ENCODE measurements around the gene CDH26.
"Not testable (repeated sequence)": the region's sequence is repeated elsewhere in the genome, so short reads cannot be mapped to it uniquely, and the experiment has no call there.

Gene CDH26

DNA sequence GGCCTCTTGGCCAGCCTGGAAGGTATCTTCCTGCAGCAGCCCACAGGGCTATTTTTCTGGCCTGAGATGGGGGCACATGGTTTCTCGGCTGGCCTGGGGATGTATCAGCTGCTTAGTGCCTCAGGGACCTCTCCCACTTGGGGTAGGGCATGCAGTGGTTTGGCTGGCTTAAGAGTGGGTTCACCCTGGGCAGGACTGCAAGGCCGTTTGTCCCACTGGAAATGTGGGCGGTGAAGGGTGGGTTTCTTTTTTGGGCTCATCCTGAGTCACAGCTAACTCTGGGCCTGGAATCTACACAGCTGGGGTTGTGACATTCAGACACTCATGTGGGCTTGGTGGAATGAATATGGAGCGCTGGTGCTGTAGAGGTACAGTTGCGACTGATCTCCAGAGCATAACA, 62.0 kb downstream of the CDH26 start:
- FAIRE-seq = no peak

DNA sequence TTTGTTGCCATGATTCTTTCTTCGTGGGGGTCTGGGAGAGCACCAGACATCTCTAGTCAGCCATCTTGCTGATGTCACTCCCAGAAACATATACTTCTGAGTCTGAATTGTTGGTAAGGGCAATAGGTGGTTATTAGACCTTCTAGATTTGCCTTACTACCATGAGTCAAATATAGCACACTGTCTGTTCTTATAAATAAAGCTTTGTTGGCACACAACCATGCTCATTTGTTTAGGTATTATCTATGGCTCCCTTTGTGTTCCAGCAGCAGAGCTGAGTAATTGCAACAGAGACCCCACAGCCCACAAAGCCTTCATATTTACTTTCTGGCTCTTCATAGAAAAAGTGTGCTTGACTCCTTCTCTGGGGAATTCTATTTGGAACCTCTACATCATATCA, 62.9 kb downstream of the CDH26 start:
- no peak for FAIRE-seq

DNA sequence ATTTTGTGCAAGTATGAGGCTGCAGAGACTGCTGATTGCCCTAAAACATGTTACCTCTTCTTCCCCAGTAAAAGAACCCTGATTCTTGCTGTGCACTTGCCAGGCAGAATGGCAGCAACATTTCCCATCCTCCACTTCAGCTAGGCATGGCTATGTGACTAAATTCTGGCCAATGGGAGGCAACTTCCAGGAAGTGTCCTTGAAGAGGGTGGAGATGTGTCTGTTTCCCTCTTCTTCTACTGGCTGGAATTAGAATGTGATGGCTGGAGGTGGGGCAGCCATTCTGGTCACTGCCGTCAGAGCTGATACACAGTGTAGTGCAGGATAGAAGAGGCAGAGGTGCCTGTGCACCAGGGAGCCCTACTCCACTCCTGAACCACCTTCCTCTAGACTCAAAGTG, 64.6 kb downstream of the CDH26 start:
- no peak for FAIRE-seq

DNA sequence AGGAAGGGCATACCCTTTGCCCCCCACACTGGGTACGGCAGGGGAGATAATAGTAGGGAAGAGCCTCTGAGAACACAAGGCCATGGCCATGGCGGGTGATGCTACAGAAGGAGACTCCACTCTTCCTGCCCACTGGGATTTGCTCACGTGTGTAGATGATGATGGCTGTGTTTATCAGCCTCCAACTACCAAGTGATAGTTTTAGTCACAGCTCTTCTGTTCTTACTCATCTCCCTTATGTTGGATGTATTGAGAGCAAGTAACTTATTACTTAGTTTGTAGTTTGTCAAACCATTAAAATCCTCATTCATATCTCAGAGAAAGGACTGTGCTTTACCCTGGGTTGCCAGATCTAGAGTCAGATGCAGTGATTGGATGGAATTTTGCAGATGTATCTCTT, 66.0 kb downstream of the CDH26 start:
- FAIRE-seq = no peak

DNA sequence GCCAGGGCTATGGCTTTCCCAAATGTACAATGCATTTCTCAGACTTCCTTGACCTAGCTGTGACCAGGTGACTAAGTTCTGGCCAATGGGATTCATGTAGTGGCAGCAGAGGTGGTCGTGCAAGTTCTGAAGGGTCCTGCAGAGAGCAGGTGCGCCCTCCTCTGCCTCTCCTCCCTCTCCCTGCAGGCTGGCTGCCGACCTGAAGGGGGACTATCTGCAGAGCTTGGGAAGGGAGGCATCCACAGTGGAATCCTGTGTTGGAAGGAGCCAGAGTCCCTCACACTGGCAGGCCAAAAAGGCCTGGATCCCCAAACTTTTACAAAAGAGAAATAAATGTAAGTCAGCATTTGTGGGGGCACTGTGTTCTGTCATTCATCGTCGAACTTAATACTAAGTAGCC, 66.6 kb downstream of the CDH26 start:
- no peak for FAIRE-seq

DNA sequence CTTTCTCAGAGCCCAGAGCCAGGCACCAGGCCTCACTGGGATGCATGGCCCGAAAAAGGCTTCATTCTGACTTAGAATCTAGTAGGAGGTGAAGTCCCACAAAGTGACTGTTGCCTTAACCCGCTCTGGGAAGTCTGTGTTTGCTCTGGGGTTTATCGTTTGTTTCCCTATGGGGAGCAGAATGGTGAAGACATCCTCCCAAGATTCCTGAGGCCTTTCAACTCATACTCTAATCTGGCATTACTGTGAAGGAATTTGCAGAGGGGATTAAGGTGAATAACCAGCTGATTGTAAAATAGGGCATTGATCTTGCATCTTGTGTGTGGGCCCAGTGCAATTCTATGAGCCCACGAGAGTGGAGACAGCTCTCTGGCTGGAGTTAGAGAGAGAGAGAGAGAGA, 67.8 kb downstream of the CDH26 start:
- FAIRE-seq = no peak

DNA sequence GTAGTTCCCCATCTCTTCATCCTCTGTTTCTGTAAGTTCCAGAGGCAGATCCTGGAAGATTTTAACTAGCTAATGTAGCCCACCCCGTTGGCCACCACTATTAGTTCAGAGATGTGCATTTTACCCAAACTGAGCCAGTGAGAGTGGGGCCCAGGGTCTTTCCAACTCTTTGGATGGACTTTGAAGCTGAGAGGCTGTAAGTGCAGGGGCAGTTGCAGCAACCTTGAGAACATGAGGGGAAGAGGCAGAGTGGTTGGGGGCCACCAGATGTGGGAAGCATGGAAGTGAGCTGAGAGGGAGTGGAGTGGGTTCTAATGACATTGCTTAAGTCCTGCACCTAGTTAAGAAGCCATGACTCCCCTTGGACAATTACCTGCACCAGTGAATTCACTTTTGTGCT, 72.2 kb downstream of the CDH26 start:
- FAIRE-seq = no peak

DNA sequence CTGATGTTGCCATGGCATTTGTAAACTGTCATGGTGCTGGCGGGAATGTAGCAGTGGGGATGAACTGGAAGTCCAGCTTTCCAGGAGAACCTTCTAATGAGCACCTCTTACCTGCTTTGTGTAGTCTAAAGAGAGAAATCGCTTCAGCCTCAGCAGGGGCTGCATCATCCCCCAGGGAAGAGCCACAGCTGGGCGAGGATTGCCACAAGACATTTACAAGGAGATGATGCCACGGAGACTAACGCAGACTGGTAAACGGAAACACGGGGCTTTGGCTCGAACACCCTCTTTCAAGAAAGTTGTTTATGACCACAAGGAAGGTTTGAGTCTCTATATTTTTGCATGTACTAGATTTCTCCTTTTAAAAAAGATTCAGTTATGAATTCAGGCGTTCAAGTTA, 72.9 kb downstream of the CDH26 start:
- FAIRE-seq = no peak

DNA sequence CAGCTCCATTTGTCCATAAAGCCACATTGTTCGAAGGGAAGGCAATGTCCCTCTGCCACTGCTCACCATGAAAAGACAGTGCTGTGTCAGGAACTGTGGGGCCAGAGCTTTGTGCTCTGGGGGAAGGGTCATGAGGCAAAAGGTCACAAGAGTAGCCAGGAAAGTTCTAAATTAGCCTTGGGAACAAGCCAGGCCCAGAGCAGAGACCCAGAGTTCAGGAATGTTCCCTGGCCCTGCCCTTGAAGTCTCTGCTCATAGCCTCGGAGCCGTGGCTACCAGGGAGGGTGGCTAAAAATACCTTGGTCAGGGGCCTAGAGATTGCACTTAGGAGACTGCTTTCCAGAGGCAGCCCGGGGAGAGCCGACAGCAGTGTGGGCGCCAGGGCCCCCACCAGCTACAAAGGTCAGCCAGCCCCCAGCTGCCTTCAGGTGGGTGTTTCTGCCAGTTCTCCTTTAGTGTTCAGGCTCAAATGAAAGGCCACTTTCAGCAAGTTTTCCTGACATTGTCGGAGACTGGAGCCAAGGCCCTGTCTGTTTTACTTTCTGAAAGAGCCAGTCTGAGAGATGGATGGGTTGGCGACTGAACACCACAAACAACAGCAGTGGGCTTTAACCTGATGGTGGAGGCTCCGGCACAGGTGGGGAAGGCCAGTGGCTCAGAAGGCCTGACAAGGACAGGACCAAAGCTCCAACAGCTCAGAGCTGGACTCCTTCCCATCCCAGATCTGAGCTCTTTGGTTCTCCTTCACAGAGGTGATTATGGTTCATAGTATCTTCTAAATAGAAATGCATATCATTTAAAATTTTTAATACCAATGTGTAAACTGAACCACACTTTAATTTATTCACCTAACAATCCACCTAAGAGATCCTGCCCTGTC, 76.2 kb downstream of the CDH26 start:
- no peak for FAIRE-seq

DNA sequence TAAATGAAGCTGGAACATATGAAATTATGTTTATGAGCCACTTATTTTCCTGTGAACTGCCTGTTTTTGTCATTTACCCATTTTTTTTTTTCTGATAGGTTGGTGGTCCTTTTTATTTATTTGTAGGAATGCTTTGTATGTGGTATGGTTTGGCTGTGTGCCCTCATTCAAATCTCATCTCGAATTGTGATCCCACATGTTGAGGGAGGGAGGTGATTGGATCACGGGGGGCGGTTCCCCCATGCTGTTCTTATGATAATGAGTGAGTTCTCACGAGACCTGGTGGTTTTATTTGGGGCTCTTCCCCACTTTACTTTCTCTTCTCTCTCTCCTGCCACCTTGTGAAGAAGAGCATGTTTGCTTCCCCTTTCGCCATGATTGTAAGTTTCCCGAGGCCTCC, 77.3 kb downstream of the CDH26 start:
- FAIRE-seq = no peak

DNA sequence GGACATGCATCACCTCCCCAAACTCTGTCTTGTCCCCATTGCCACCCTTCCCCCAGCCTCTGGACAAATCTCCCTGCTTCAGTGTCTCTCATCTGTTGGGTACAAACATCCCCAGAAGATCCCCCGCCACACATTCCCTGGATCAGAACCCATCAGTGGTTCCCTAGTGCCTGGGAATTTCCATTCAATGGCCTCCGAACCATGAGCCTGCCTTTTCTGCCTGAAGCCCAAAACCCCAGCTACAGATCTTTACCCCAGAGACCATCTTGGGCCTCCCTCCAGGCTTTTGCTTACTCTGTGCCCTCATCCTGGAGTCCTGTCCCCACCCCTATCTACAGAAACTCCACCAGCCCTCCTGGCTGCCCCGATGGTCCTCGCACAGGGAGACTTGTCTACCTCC, 78.1 kb downstream of the CDH26 start:
- FAIRE-seq = no peak

DNA sequence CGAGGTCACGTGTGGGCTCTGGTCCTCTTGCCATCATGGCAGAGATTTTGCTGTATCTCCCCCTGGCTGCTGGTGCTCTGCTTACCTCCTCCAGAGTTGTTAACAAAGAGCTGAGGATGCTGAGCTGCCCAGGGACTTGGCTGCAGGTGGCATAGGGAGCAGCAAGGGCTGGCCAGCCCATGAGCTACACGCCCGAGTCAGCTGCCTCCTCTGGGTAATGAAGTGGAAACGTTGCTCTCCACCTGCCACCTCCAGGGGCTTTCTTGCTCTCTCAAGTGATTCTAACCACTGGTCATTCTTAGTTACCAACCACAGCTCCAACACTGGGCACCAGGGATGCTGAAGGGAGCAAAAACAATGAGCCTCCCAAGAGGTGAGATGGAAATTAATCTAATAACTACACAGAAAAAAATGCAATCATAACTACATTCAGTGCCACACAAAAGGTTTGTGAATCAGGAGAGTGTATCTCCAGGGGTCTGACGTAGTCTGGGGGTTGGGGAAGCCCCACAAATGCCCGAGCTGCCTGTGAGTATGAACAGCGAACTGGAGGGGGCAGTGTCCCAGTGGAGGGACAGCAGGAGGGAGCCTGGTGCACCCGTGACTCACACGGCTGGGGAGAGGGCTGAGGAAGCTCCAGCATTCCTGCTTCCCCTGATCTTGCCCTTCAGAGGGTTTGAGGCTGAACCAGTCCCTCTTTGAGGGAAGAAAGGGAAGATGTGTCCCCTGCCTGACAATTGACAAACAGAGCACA, 78.7 kb downstream of the CDH26 start:
- FAIRE-seq = no peak

DNA sequence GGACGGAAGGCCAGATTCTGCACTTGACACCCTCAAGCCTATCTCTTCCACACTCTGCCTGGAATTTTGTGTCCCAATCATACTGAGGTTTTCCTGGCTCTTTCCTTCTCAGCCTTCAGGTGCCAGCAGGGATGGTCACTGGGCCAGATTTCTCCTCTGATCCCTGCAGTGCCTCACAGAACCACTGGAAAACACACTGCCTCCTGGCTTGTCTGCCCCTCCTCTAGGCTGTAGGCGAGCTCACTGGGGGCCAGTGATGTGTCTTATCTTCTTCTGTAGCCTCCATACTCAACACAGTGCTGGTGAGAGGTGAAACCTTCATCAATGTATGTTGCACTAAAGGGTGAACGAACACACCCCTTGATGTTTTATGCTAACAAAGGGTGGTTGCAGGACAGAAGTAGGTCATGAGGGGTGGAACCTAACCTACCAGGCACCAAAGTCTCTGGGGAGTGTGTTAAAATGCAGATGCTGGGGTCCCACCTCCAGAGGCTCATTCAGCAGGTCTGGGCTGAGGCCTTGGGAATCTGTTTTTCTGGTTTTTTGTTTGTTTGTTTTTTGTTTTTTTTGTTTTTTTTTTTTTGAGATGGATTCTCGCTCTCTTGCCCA, 80.3 kb downstream of the CDH26 start:
- FAIRE-seq = no peak

DNA sequence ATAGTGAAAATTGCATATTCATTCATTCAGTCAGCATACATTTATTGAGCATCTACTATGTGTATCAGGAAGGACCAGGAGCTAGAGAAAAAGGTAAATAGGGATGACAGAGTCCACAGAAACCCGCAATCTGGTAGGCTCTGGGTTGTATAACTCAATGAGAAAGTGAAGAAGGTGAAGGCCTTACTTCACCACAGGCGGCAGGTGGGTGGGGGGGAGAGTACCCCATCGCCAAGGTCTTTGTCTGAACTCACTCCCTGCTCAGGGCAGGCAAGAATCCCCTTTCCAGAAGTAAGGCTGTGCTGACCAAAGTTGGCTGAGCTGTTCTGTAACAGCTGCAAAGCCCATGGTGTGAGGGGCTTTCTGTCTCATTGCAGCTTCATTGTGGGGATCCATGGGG, 81.3 kb downstream of the CDH26 start:
- FAIRE-seq = no peak

DNA sequence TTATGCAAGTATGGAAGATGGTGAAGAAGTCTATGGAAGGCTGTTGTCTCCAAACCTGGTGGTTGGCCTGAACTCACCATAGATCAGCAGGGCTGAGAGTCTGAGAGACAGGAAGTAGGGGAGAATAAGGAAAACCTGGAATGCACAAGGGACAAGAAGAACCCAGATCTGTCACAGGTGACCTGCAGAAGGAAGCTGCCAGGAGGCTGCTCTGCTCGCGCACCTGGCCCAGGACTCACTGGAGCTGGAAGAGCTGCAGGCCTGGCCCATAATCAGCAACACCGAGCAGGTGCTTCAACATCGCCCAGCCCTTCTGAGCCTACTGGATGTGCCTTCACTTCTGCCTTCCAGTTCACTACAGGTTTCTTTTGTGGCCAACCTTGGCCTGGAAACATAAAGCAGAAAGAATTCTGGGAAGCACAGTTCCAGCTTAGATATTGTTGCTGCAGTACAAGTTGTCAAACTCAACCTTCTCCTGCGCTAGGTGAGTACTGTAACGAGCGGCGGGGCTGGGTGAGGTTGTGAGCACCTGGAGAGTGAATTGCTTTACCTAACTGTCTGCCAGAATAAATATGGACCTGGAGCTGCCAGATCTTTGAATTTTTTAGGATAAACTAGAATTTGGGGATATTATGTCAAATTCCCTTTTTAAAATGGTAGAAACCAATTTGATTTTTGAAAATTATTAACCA, 82.4 kb downstream of the CDH26 start:
- FAIRE-seq = no peak

DNA sequence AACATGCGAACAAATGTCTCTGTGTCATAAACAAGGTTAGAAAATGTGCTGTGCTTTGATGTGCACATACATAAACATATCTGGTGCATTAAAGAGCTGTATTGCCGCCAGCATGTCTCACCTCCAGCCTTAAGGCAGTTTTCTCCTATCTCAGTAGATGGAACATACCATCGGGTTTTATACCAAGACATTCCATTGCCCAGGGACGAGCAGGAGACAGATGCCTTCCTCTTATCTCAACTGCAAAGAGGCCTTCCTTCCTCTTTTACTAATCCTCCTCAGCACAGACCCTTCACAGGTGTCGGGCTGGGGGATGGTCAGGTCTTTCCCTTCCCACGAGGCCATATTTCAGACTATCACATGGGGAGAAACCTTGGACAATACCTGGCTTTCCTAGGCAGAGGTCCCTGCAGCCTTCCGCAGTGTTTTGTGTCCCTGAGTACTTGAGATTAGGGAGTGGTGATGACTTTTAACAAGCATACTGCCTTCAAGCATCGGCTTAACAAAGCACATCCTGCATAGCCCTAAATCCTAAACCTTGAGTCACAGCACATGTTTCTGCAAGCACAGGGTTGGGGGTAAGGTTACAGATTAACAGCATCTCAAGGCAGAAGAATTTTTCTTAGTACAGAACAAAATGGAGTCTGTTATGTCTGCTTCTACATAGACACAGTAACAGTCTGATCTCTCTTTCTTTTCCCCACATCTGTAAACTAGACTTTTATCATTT, 83.4 kb downstream of the CDH26 start:
- not testable (repeated sequence) for FAIRE-seq

DNA sequence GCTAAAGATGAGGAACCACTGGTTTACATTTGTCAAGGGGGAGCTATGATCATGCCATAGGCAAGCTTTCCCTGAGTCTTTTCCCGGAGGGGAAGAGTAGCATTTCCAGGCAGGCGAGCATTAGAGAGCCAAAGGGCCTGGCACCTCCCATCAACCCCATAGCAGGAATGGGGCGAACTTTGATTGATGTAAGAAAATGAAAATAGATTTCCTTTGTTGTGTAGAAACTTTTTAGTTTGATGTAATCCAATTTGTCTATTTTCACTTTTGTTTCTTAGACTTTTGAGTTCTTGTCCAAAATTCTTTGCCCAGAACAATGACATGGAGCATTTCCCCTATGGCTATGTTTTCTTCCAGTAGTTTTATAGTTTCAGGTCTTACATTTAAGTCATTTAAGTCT, 85.2 kb downstream of the CDH26 start:
- FAIRE-seq = no peak

DNA sequence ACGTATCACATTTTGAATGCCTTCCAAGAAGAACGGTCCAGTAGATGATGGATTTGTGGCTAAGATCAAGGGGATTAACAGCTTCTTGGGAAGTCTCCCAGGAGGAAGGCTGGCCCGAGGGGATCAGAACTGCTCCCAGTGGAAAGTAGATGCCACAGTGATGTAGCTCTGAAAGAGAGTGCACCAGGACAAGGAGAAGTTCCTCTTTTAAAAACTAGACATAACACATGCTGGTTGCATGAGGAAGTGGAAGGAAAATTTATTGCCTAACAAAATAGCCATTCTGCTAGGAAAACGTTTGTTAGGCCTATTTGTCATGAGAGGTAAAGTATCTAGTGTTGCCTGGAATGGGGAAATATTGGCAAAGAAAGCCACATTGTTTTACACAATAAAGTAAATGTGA, 87.8 kb downstream of the CDH26 start:
- FAIRE-seq = no peak

DNA sequence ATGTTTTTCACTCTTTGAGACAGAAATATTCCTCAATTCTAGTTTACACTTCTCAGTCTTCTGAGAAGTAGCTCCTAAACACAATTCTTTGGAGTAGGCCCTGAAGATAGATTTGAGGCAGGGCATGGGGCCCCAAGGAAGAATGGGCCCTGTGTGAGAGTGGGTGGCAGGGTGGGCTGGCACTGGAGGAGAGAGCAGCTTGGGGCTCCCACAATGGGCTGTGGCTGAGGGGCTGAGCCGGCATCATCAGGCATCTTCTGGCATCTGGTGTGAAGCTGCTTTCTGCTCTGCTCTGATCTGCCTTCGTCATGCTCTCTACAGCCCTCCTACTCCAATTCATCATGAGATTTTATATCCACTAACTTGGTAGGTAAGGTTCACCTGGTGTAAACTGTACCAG, 88.2 kb downstream of the CDH26 start:
- FAIRE-seq = no peak

DNA sequence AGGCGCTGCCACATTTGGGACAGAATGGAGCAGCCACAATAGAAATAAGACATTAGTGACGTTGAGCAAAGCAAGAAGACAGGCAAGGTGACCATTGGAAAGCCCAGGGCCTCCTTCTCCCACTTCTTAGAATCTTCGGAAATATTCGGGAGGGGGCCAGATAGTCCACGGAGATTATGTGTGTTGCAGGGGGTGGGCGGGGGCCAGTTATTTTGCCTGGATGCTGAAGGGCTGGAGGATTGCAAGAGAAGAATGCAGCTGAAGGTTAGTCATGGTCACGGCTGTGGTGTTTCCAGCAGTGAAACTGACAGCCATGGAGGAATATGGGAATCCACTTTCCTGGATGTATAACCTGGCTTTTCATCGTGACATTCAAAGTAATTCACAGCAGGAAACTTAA, 88.6 kb downstream of the CDH26 start:
- no peak for FAIRE-seq

DNA sequence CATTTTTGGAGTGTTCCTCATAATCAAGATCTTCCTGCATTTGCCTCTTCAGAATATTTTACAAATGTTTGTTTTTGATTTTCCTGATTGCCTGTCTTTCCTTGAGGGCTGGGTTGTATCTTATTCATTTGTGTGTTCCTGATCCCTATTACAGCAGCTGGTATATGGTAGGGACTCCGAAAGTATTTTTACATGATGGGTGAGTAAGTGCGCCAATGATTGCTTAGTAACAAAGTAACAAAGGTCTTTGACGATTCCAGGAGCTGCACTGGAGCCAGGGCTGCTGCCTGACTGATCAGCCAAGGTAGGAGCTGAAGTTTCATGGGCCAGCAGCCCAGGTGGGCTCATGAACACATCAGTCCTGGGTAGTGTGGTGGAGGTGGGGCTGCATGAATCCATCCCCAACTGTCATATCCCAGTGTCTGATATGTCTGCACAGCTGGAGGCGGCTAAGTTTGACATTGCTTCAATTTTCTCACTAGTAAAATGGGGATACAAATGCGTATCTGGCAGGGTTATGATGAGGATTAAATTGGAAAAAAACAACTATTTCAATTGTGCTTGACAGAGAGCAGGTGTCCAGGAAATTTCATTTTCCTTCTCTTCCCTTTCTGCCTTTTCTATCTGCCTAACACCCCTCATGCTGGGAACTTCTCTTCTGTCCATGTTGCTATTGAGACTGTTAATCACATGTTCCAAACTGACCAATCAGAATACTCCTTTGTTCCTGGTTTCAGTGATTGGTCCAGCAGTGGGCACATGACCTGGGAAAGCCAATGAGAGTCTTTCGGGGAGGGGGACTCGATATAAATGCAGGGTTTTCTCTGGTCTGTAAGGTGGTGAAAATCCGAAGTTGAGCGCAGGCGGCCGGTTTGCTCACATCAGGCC, 90.7 kb downstream of the CDH26 start:
- no peak for FAIRE-seq

DNA sequence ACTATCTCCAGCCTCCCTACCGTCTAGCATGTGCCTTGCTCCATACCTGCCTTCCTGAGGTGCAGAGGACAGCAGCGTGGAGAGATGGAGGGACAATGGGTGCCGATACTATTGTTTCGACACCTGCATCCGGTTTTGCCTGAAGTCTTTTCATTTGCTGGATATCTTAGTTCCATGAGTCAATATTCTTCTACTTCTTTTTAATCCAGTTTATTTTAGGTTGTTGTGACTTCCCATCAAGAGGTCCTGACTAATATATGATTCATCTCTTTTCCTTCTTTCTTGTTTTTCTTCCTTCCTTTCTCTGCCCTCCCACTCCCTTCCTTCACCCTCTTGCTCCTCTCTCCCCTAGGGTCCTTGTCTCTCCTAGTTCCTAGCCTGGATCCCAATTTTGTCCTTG, 91.4 kb downstream of the CDH26 start:
- no peak for FAIRE-seq
